Colonic mucosa (tissue), 4 donors: Measurements from ENCODE around the gene ABAT. TPM values are rescaled to one million over a fixed set of nuclear protein-coding genes. Genes with fewer than 3 reads are reported as not detected.
A peak's percentile ranks its signal among the peaks of the same experiment; 100 is the strongest.

ENCODE experiments used
- DNase-seq: peaks from one replicate; pipeline ENCODE4 v3.0.0-alpha.2; 2020
- H3K27ac ChIP-seq: fragments of 200-600 bp; one replicate; pipeline ENCODE4 v1.8.0; 2021
- H3K27me3 ChIP-seq: fragments of 200-600 bp; one replicate; pipeline ENCODE4 v1.8.0; 2021
- H3K36me3 ChIP-seq: fragments of 200-600 bp; one replicate; pipeline ENCODE4 v1.8.0; 2021
- H3K4me1 ChIP-seq: fragments of 200-600 bp; one replicate; pipeline ENCODE4 v1.8.0; 2021; ENCODE audit warnings: mild to moderate bottlenecking
- H3K4me3 ChIP-seq: fragments of 200-600 bp; one replicate; pipeline ENCODE4 v1.8.0; 2021
- H3K9ac ChIP-seq, 2 donors: one replicate each; pipeline ENCODE4 v1.7.0; 2013; ENCODE audit warnings: control low read depth in 2 of 2, low read depth in 2 of 2, low read length in 2 of 2
- H3K9me3 ChIP-seq: fragments of 200-600 bp; one replicate; pipeline ENCODE4 v1.8.0; 2021
- intact Hi-C: fragments of 100-400 bp; cut with DNase I; formaldehyde crosslinking; loops from one replicate; pipeline ENCODE4 v1.14.1; 2022
- total RNA-seq, 2 donors: library from RNA; stranded (reverse); fragmentation: NEBNext Ultra II Directional in 1 of 2; extraction: Animal tissue kit (Norgen Biotek cat#: 25700) in 1 of 2; gene quantifications; one replicate each; pipeline ENCODE4 v1.2.1, GENCODE V29; 2021
- TF ChIP-seq, protein P1 (sequence below): fragments of 200-600 bp; IDR thresholded peaks from one replicate; pipeline ENCODE4 v1.8.0; 2022; ENCODE audit warnings: antibody characterized with exemption, mild to moderate bottlenecking
- donor health status: healthy.
- donor health status: DM: no; HTN: no; CAD: no.
- donor health status: DM: no; HTN: no; CAD: no.

Gene ABAT
- total RNA-seq, 2 donors from 2014 or later: 12.9 to 25.6 TPM

DNA sequence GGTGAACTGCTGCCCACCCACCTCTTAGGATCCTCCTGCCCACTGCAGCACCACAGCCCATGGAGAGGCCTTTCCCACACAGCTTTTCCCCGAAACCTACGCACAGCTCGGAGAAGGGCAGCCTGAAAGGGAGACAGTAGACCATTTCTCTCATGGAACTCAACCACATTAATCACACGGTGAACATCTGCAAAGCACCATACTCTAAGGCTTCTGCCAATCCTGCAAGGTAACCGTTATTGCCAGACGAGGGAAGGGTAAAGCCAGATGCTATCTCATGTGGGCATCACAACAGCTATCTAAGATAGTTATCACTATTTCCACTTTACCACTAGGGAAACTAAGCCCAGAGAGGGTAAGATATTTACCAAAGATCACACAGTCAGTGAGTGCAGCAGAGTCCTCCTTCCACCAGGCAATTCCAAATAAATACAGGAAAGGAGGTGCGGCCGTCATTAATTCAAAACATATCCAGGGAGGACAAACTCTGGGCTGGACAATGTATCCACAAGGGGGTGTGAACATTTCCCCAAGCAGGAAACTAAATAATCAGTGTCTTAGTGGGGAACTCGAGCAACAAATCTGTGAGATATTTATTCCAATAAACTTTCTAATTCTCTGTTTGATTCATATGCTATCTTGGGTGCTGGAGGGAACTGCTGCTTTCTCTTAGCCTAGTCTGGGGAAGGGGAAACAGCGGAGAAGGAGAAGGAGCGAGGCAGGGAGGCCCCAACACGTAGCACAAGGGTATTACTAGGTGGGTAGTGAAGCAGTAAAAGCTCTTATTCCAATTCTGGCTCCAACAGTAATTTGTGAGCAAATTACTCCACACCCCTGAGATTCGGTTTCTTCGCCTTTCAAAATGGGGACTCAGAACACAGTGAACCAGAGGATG, 122.3 kb downstream of the ABAT start:
- no peaks in the 10 kb centered on the region for H3K27me3 ChIP-seq
- H3K4me1 ChIP-seq: peaks cover 14% of the 10 kb centered on the region
- peak overlapping the region; percentile 28 to 77 for H3K9ac ChIP-seq
- peak overlapping the region; percentile 77 for H3K27ac ChIP-seq
- no peaks in the 10 kb centered on the region for H3K9me3 ChIP-seq
- peak overlapping the region; percentile 90 for H3K4me3 ChIP-seq
- TF ChIP-seq, protein P1, sequence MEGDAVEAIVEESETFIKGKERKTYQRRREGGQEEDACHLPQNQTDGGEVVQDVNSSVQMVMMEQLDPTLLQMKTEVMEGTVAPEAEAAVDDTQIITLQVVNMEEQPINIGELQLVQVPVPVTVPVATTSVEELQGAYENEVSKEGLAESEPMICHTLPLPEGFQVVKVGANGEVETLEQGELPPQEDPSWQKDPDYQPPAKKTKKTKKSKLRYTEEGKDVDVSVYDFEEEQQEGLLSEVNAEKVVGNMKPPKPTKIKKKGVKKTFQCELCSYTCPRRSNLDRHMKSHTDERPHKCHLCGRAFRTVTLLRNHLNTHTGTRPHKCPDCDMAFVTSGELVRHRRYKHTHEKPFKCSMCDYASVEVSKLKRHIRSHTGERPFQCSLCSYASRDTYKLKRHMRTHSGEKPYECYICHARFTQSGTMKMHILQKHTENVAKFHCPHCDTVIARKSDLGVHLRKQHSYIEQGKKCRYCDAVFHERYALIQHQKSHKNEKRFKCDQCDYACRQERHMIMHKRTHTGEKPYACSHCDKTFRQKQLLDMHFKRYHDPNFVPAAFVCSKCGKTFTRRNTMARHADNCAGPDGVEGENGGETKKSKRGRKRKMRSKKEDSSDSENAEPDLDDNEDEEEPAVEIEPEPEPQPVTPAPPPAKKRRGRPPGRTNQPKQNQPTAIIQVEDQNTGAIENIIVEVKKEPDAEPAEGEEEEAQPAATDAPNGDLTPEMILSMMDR: no peak
- intact Hi-C loops: loop anchor here (5.0 kb wide), 2 partner anchors 86 to 229 kb away; partner anchors contain the start of gene LITAFD
- H3K36me3 ChIP-seq: no peaks in the 10 kb centered on the region
- no peak for DNase-seq

DNA sequence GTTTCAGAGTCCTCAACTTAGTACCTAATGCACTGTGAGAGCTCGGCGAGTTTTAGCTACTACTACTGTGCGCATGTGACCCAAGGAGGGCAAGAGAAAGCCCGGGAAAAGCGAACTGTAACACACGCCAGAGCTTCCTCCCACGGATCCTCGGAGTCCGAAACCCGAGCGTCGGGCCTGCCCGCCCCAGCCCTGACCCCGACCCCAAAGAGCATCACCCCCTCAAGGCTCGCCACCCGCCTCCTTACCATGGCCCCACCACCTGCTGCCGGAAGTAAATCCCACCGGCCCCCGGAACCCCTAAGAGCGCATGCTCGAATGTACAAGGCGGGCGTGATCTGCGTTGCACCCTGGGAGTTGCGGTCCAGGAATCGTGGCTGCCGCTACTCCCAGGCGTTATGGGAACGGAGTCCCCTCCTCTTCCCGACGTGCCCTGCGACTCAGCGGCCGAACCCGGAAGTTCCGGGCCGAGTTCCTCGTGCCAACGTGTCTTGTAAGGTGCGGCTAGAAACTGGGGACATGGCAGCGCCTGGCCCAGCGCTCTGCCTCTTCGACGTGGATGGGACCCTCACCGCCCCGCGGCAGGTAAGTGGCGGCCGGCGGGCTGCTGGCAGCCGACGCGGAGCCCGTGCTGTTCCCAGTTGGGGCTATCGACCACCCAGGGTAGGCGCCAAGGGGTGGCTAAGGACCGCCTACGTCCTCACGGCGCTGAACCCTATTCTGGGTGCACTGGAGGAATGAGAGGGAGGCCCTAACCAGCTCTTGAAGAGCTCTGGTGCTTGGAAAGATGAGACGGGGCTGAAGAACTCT, 123.2 kb downstream of the ABAT start, which contains the start of the genes PMM2 and TMEM186:
Gene PMM2 (plus strand): TSS at position 476 of the 810 bp plus-strand sequence. CDS start 44 bp downstream, at position 520.
Gene TMEM186 (minus strand): TSS at position 276 of the 810 bp plus-strand sequence. CDS start 25 bp downstream, at position 251.
- Histone ChIP-seq H3K4me3 (peak within 1 kb of the TSS; percentile 90), H3K9ac (peak within 1 kb of the TSS; percentile 77 to 93), H3K27ac (peak within 1 kb of the TSS; percentile 77), H3K9me3 (no peaks in the 10 kb centered on the region), H3K27me3 (no peaks in the 10 kb centered on the region), H3K36me3 (peaks cover 6% of the 10 kb centered on the region), H3K4me1 (peaks cover 14% of the 10 kb centered on the region)
- DNase-seq: peak; percentile 99
- TF ChIP-seq, protein P1: no peak
- intact Hi-C loops: loop anchor here (5.0 kb wide), 2 partner anchors 85 to 230 kb away; partner anchors contain the start of gene LITAFD

DNA sequence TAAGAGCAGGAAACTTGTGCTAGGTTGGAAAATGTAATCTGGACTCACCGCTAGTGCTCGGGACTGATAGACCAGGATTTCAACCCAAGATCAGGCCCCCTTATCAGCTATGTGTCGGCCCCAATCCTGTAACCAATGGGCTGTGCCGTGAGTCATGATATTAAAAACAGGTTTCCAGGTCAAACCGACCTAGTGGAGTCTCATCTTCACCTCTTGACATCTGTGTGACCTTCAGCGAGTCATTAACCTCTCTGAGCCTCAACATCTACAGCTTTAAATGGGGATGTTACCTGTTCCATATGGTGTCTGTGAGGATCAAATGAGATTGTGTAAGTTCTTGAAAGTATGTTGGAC, 123.7 kb downstream of the ABAT start:
- Histone ChIP-seq H3K4me1 (peaks cover 14% of the 10 kb centered on the region), H3K9ac (peak overlapping the region; percentile 77 to 93), H3K27me3 (no peaks in the 10 kb centered on the region), H3K9me3 (no peaks in the 10 kb centered on the region), H3K27ac (peak overlapping the region; percentile 77), H3K36me3 (peaks cover 12% of the 10 kb centered on the region), H3K4me3 (peak overlapping the region; percentile 90)
- intact Hi-C loops: loop anchor here (5.0 kb wide), 2 partner anchors 84 to 231 kb away; partner anchors contain the start of gene LITAFD
- no peak for DNase-seq
- TF ChIP-seq, protein P1: no peak

DNA sequence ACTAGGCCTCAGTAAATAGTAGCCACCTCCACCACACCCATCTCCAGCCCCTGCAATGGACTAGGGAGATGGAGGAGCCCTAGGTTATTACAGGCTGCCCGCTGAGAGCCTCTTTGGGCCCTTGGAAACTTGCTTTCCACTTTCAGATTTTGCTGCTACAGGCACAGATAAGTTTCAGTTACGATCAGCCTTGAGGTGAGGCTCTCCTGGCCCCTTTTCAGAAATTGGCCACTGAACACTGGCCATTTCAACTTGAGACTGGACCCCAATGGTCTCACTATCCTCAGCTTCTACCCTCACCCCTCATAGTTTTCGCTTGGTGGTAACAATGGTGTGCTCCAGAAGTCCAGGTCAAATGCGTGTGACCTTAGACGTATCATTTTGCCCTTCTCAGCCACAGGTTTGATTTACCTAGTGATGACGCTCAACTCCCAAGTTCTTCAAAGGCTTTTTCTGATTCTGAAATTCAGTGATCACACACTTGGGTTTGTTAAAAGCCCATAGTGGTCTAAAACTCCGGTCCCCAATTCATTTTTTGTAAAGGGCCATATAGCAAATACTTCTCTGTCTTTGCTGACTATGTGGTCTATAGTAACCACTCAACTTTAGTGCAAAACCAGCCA, 124.2 kb downstream of the ABAT start:
- no peaks in the 10 kb centered on the region for H3K9me3 ChIP-seq
- H3K4me3 ChIP-seq: peak overlapping the region; percentile 90
- DNase-seq: no peak
- no peaks in the 10 kb centered on the region for H3K27me3 ChIP-seq
- TF ChIP-seq, protein P1: no peak
- peaks cover 14% of the 10 kb centered on the region for H3K4me1 ChIP-seq
- intact Hi-C loops: loop anchor here (5.0 kb wide), 2 partner anchors 84 to 231 kb away; partner anchors contain the start of gene LITAFD
- peaks cover 15% of the 10 kb centered on the region for H3K36me3 ChIP-seq
- H3K9ac ChIP-seq: peak overlapping the region; percentile 77 to 93
- peak overlapping the region; percentile 77 for H3K27ac ChIP-seq
